ENCODE measurements around the gene C6orf47. TPM values are rescaled to one million over a fixed set of nuclear protein-coding genes. Genes with fewer than 3 reads are reported as not detected.

Gene C6orf47
- total and polyA plus RNA-seq, 4 donors: 2.0 to 10.8 (median 7.4) TPM

GRCh38 chr6:31692353-31692752 is 31.8 kb upstream of the C6orf47 start:
- DNase-seq (ENCODE audit: low spot score): no peak
- Histone ChIP-seq H3K4me1 (ENCODE audit: control insufficient read depth in 4 of 4, insufficient read depth in 4 of 4, low read length in 3 of 4) (no peaks in the 10 kb centered on the region), H3K27me3 (ENCODE audit: control insufficient read depth in 4 of 4, insufficient read depth in 4 of 4, low read length in 3 of 4) (no peaks in the 10 kb centered on the region), H3K9ac (ENCODE audit: low read depth in 1 of 2, low read length in 2 of 2) (no peak overlapping the region), H3K9me3 (ENCODE audit: control insufficient read depth in 4 of 4, low read length in 3 of 4) (no peaks in the 10 kb centered on the region), H3K36me3 (ENCODE audit: control insufficient read depth in 4 of 4, insufficient read depth in 3 of 4, low read depth in 1 of 4, low read length in 3 of 4) (peaks cover 10 to 80% (median 59%) of the 10 kb centered on the region in 4 donors), H3K4me3 (ENCODE audit: low read depth in 1 of 3, low read length in 3 of 3) (no peak overlapping the region), H3K27ac (ENCODE audit: low read depth in 1 of 2, low read length in 2 of 2) (no peak overlapping the region)
- no peak for TF ChIP-seq GABPA (IDR thresholded peaks at IDR 0.05 in 1 of 2, conservative IDR thresholded peaks at IDR 0.05 in 1 of 2)
- no peak for TF ChIP-seq FOXA1 (IDR thresholded peaks at IDR 0.05)
- TF ChIP-seq REST (IDR thresholded peaks at IDR 0.05): no peak
- no peak for TF ChIP-seq ZBTB33 (IDR thresholded peaks at IDR 0.05)
- no peak for TF ChIP-seq EGR1 (IDR thresholded peaks at IDR 0.05; ENCODE audit: low read depth in 2 of 2)
- no peak for TF ChIP-seq YY1 (IDR thresholded peaks at IDR 0.05)
- TF ChIP-seq JUND (IDR thresholded peaks at IDR 0.05): no peak
- no peak for TF ChIP-seq HNF4G (IDR thresholded peaks at IDR 0.05)
- TF ChIP-seq TAF1 (conservative IDR thresholded peaks at IDR 0.05): no peak
- no peak for TF ChIP-seq MAX (IDR thresholded peaks at IDR 0.05)
- no peak for TF ChIP-seq NR2F2 (IDR thresholded peaks at IDR 0.05)
- TF ChIP-seq HNF4A (conservative IDR thresholded peaks at IDR 0.05): no peak
- TF ChIP-seq CTCF (IDR thresholded peaks at IDR 0.05; ENCODE audit: low read depth, low read length, missing input control): no peak
- TF ChIP-seq ATF3 (IDR thresholded peaks at IDR 0.05): no peak
- TF ChIP-seq SP1 (IDR thresholded peaks at IDR 0.05): no peak
- TF ChIP-seq RAD21 (IDR thresholded peaks at IDR 0.05): no peak
- no peak for TF ChIP-seq FOXA2 (IDR thresholded peaks at IDR 0.05)
- no peak for TF ChIP-seq RXRA (IDR thresholded peaks at IDR 0.05)
- WGBS: 90% methylated on average over 4 of the region's 4 CpGs

Data from liver (tissue), 9 donors.